ENCODE measurements around the gene PLXNA2.

The PLXNA2 gene

DNA sequence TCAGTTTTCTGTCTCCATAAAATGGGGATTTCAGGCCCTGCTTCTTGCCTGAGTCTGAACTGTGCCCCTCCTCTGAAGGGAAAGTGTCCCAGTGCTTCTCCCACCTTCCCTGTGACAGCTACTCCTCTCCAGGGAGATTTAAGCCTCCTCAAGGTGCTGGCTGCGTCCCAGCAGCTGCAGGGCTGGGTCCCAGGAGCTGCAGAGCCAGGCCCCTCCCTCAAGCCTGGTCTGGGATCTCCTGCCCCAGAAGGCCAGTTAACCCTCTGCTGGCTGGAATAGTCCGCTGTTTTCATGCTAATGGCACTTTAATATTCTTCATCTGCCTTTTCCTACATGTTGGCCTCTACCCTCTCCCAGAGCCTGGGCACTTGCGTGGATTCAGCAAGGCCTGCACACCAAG lies 99.0 kb downstream of the PLXNA2 start:
- ATAC-seq = no peak
- TF ChIP-seq ZNF565 (CRISPR knock-in tag; conservative IDR thresholded peaks at IDR 0.05; ENCODE audit: low read depth) (no peak), TCF4 (CRISPR knock-in tag; IDR thresholded peaks at IDR 0.05; ENCODE audit: borderline replicate concordance) (no peak), CSDC2 (CRISPR knock-in tag; IDR thresholded peaks at IDR 0.05) (no peak), ZFP30 (CRISPR knock-in tag; IDR thresholded peaks at IDR 0.05) (no peak)

DNA sequence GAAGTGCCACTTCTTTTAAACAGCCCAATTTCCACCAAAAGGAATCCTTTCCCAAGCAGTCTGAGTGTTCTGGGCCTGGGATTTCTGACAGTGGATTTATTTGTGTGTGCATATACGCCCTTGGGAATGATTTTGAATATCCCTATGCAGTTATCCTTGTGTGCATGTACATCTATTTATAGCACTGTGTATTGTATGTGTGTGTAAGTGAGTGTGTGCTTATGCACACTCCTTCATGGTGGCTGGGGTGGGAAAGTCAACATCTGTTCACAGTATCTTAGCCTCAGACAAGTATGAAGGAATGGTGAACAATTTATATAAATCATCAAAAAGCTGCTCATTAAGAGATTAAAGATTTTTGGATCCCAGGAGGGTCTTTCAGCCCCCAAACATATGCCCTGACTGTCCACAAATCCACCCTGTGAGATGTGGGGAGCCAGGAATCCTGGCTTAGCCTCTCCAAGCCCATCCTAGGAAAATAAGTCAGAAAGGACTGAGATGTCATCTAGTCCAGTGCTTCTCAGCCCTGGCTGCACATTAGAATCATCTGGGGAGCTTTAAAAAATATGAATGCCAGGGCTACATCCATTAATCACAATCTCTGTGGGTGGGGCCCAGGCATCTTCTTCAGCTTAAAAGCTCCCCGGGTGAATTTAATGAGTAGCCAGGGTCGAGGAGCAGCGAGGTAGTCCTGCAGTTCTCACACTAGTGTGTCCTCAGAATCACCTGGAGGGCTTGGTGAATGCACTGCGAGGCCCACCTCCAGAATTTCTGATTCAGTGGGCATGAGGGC lies 101.4 kb downstream of the PLXNA2 start:
- ATAC-seq = peak; percentile 68
- TF ChIP-seq ARNTL (CRISPR knock-in tag; IDR thresholded peaks at IDR 0.05; ENCODE audit: borderline replicate concordance, low read depth) (no peak), SNAI2 (CRISPR knock-in tag; IDR thresholded peaks at IDR 0.05) (no peak)
- TF ChIP-seq, protein P1, sequence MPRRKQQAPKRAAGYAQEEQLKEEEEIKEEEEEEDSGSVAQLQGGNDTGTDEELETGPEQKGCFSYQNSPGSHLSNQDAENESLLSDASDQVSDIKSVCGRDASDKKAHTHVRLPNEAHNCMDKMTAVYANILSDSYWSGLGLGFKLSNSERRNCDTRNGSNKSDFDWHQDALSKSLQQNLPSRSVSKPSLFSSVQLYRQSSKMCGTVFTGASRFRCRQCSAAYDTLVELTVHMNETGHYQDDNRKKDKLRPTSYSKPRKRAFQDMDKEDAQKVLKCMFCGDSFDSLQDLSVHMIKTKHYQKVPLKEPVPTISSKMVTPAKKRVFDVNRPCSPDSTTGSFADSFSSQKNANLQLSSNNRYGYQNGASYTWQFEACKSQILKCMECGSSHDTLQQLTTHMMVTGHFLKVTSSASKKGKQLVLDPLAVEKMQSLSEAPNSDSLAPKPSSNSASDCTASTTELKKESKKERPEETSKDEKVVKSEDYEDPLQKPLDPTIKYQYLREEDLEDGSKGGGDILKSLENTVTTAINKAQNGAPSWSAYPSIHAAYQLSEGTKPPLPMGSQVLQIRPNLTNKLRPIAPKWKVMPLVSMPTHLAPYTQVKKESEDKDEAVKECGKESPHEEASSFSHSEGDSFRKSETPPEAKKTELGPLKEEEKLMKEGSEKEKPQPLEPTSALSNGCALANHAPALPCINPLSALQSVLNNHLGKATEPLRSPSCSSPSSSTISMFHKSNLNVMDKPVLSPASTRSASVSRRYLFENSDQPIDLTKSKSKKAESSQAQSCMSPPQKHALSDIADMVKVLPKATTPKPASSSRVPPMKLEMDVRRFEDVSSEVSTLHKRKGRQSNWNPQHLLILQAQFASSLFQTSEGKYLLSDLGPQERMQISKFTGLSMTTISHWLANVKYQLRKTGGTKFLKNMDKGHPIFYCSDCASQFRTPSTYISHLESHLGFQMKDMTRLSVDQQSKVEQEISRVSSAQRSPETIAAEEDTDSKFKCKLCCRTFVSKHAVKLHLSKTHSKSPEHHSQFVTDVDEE (CRISPR knock-in tag; IDR thresholded peaks at IDR 0.05) = no peak
- TF ChIP-seq, protein P2, sequence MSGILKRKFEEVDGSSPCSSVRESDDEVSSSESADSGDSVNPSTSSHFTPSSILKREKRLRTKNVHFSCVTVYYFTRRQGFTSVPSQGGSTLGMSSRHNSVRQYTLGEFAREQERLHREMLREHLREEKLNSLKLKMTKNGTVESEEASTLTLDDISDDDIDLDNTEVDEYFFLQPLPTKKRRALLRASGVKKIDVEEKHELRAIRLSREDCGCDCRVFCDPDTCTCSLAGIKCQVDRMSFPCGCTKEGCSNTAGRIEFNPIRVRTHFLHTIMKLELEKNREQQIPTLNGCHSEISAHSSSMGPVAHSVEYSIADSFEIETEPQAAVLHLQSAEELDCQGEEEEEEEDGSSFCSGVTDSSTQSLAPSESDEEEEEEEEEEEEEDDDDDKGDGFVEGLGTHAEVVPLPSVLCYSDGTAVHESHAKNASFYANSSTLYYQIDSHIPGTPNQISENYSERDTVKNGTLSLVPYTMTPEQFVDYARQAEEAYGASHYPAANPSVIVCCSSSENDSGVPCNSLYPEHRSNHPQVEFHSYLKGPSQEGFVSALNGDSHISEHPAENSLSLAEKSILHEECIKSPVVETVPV (CRISPR knock-in tag; IDR thresholded peaks at IDR 0.05) = no peak

DNA sequence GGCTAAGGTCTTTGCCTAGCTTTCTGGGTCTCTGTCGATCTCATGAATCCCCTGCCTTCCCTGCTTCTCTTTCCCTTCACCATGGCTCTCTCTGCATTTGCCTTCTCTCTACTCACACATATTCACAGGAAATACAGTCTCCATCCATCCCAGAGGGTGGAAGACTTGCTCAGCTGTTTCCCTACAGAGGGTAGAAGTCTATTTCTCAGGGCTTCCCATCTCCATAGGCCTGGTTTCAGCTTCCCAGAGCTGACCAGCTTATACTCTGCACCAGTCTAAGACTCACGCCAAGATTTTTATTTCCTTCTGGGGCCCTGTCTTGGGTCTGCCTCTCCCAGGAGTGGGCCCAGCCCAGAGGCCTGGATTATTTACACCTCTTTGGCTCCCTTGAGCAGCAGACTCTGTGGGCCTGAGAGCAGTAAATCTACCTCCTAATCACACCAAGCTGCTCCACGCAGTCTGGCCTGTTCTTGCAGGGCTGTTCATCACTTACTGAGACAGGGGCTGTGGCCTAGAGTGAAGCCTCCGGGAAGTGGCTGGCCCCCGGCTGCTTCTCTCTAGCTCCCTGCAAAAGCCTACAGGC lies 102.5 kb downstream of the PLXNA2 start:
- no peak for ATAC-seq

More for the DNA sequence above, 102.5 kb downstream of the PLXNA2 start:
- TF ChIP-seq RARB (CRISPR knock-in tag; IDR thresholded peaks at IDR 0.05) (no peak), ESRRG (CRISPR knock-in tag; IDR thresholded peaks at IDR 0.05) (no peak), TCF4 (CRISPR knock-in tag; IDR thresholded peaks at IDR 0.05; ENCODE audit: borderline replicate concordance) (no peak), ISL1 (CRISPR knock-in tag; IDR thresholded peaks at IDR 0.05) (no peak), BACH2 (CRISPR knock-in tag; IDR thresholded peaks at IDR 0.05; ENCODE audit: borderline replicate concordance) (no peak), GLIS3 (CRISPR knock-in tag; IDR thresholded peaks at IDR 0.05) (no peak), OSR1 (CRISPR knock-in tag; IDR thresholded peaks at IDR 0.05) (no peak), ZNF8 (CRISPR knock-in tag; IDR thresholded peaks at IDR 0.05) (no peak), TOX (CRISPR knock-in tag; IDR thresholded peaks at IDR 0.05; ENCODE audit: borderline replicate concordance) (no peak), ZNF565 (CRISPR knock-in tag; conservative IDR thresholded peaks at IDR 0.05; ENCODE audit: low read depth) (no peak), PPARA (CRISPR knock-in tag; IDR thresholded peaks at IDR 0.05; ENCODE audit: borderline replicate concordance) (no peak), ZFP3 (CRISPR knock-in tag; IDR thresholded peaks at IDR 0.05) (no peak), SNAI2 (CRISPR knock-in tag; IDR thresholded peaks at IDR 0.05) (no peak), ARNTL (CRISPR knock-in tag; IDR thresholded peaks at IDR 0.05; ENCODE audit: borderline replicate concordance, low read depth) (no peak), ZFP30 (CRISPR knock-in tag; IDR thresholded peaks at IDR 0.05) (no peak)
- TF ChIP-seq, protein P3, sequence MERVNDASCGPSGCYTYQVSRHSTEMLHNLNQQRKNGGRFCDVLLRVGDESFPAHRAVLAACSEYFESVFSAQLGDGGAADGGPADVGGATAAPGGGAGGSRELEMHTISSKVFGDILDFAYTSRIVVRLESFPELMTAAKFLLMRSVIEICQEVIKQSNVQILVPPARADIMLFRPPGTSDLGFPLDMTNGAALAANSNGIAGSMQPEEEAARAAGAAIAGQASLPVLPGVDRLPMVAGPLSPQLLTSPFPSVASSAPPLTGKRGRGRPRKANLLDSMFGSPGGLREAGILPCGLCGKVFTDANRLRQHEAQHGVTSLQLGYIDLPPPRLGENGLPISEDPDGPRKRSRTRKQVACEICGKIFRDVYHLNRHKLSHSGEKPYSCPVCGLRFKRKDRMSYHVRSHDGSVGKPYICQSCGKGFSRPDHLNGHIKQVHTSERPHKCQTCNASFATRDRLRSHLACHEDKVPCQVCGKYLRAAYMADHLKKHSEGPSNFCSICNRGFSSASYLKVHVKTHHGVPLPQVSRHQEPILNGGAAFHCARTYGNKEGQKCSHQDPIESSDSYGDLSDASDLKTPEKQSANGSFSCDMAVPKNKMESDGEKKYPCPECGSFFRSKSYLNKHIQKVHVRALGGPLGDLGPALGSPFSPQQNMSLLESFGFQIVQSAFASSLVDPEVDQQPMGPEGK (CRISPR knock-in tag; IDR thresholded peaks at IDR 0.05; ENCODE audit: borderline replicate concordance) = no peak
- TF ChIP-seq, protein P4, sequence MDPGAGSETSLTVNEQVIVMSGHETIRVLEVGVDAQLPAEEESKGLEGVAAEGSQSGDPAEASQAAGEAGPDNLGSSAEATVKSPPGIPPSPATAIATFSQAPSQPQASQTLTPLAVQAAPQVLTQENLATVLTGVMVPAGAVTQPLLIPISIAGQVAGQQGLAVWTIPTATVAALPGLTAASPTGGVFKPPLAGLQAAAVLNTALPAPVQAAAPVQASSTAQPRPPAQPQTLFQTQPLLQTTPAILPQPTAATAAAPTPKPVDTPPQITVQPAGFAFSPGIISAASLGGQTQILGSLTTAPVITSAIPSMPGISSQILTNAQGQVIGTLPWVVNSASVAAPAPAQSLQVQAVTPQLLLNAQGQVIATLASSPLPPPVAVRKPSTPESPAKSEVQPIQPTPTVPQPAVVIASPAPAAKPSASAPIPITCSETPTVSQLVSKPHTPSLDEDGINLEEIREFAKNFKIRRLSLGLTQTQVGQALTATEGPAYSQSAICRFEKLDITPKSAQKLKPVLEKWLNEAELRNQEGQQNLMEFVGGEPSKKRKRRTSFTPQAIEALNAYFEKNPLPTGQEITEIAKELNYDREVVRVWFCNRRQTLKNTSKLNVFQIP (CRISPR knock-in tag; IDR thresholded peaks at IDR 0.05; ENCODE audit: borderline replicate concordance, low read depth) = no peak
- TF ChIP-seq, protein P5, sequence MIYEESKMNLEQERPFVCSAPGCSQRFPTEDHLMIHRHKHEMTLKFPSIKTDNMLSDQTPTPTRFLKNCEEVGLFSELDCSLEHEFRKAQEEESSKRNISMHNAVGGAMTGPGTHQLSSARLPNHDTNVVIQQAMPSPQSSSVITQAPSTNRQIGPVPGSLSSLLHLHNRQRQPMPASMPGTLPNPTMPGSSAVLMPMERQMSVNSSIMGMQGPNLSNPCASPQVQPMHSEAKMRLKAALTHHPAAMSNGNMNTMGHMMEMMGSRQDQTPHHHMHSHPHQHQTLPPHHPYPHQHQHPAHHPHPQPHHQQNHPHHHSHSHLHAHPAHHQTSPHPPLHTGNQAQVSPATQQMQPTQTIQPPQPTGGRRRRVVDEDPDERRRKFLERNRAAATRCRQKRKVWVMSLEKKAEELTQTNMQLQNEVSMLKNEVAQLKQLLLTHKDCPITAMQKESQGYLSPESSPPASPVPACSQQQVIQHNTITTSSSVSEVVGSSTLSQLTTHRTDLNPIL (CRISPR knock-in tag; IDR thresholded peaks at IDR 0.05; ENCODE audit: low read depth) = no peak
- TF ChIP-seq, protein P2 (CRISPR knock-in tag; IDR thresholded peaks at IDR 0.05) = no peak
